Fibroblast of the aortic adventitia (primary cell): ENCODE data around the gene EDEM1. TPM values are rescaled to one million over a fixed set of nuclear protein-coding genes. Genes with fewer than 3 reads are reported as not detected.
A peak's percentile ranks its signal among the peaks of the same experiment; 100 is the strongest.

Source experiments
- DNase-seq: peaks from one replicate; pipeline ENCODE4 v3.0.0-alpha.2; 2010; ENCODE audit warnings: low read depth
- H3K4me3 ChIP-seq: 2 replicates; pipeline ENCODE4 v1.5.1; 2011; ENCODE audit warnings: low read depth, mild to moderate bottlenecking, control low read depth, low read length, moderate library complexity
- CTCF ChIP-seq: IDR thresholded peaks from 2 replicates; pipeline ENCODE4 v1.5.1; 2011; ENCODE audit warnings: mild to moderate bottlenecking, low read length, control low read depth, inconsistent platforms; ENCODE audit not compliant: insufficient read depth
- total RNA-seq: library from RNA; depleted of rRNA; stranded (reverse); fragments of >200 nt; gene quantifications from 2 replicates; pipeline ENCODE4 v1.2.3, GENCODE V29; 2012; ENCODE audit warnings: low replicate concordance

Gene EDEM1
- total RNA-seq, 1 donor: 32.6 TPM

DNA sequence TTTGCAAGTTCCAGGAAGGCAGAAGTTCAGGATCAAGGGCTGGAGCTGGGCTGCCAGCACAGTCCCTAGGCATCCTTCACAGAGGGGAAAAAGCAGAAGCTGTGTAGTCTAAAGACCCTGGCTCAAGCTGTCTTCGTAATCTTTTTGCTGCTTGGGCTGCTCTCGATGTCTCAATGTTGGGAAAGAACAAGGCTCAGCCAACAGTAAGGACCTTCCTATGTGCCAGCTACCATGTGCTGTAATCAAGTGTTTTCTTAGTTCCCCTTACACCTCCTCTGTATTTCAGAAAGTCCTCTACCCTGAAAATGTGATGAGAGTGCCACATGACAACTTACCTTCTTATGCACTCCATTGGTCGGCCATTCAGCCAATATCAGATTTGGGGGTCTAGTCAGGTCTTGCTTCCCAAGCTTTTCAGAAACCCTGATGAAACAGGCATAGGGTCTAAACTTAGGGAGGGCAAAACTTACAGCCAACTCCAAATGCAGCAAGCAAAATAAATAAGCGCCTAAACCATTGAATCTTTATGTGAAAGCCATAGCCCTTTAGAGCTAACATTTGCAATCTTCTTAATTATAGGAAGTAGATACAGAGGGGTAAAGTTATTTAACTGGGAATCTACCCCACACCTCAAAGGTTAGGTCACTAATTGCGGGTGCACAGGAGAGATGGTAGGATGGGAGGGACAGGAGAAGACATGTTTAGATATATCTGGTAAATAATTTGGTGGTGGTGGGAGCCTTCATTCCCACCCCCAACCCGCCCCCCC is 1.2 kb upstream of the EDEM1 start:
- peak overlapping the region; percentile 65 for H3K4me3 ChIP-seq
- no peak for TF ChIP-seq CTCF
- DNase-seq: no peak

DNA sequence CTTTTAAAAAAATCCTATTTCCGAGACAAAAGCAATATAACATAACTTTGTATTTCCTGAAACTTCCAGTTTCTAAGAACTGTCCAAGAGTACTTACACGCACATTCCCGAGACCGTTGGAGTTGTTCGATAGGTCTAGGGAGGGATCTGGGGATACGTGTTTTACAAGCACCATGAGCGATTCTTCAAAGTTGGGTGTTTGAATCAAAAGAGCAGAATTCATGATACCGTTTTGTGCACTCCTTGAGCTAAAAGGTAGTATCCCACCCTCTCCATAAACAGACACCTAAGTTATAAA is 700 bp upstream of the EDEM1 start:
- H3K4me3 ChIP-seq: peak overlapping the region; percentile 65
- no peak for TF ChIP-seq CTCF
- peak; percentile 58 for DNase-seq

DNA sequence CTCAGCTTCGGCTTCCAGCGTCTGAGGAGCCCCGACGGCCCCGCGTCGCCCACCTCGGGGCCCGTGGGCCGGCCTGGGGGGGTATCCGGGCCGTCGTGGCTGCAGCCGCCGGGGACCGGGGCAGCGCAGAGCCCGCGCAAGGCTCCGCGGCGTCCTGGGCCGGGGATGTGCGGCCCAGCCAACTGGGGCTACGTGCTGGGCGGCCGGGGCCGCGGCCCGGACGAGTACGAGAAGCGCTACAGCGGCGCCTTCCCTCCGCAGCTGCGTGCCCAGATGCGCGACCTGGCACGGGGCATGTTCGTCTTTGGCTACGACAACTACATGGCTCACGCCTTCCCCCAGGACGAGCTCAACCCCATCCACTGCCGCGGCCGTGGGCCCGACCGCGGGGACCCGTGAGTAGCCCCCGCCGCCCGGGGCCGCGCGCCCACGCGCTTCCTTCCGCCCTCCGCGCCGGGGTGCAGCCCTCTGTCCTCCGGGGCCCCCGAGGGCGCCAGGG is 462 bp downstream of the EDEM1 start:
- TF ChIP-seq CTCF: no peak
- H3K4me3 ChIP-seq: peak overlapping the region; percentile 94
- DNase-seq: no peak

- peak; percentile 42 for DNase-seq
- H3K4me3 ChIP-seq: peak overlapping the region; percentile 94
- no peak for TF ChIP-seq CTCF
Measured at GRCh38 chr3:5188419-5189221, 1.1 kb downstream of the EDEM1 start.

DNA sequence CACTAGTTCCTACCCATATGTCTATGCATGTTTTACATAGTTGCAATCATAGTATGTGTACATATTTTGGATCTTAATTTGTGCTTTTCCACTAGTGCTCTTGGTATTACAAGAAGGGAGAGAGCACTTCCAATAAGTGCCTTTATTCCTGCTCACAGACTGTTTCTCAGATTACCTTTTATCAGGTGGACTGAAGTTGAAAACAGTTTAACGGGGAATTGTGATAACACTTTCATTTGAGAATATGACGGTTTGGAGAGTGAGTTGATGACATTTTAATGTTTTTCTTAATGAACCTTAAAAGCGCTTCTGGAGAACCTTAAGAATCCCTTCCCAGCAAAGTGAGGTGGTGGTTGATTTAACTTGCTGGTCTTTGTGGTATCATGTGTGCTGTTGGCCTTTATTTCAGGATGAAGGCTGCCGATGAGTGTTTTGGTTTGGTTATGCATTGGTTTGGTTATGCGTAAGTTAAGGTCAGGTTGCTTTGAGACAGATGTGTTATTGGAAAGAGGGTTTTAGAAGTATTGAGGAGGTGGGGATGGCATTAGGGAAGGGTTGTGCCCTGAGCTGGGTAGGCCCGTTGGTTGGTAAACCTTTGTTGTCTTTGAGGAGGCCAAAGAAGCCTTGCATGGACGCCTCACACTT is 2.8 kb downstream of the EDEM1 start:
- TF ChIP-seq CTCF: no peak
- peak overlapping the region; percentile 4 for H3K4me3 ChIP-seq
- DNase-seq: no peak

DNA sequence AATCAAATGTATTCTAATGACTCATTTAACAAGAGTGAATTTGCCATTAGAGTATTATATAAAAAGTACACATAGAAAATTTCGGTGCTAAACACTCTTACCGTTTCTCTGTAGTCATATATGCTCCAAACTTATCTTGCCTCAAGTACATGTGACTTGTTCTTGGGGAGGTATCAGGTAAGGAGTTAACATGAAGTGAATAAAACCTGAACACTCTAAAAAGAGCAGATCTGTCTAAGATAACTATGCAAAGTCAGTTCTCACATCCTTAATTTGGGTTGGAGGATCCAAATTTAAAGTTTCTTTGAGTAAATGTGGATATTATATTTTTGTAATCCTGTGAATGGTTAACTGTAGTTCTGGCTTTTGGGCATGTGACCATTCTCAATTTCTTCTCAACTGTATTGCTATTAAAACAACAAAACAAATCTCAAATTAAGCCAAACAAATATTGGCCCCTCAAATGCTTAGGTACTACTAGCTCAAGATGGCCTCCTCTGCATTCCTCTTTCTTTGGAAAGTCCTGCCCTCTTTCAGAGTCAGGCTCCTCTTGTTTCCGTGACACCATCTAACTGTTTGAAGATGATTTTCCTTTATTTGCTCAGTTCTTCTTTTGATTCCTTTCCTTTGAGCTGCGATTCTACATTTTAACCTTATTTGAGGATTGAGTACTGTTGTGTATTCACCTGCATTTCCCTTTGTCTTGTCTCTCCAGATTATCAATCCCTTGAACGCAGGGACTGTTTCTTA is 4.2 kb downstream of the EDEM1 start:
- no peak for TF ChIP-seq CTCF
- DNase-seq: no peak
- no peak overlapping the region for H3K4me3 ChIP-seq
